ENCODE measurements around the gene GAS2L2.

DNA sequence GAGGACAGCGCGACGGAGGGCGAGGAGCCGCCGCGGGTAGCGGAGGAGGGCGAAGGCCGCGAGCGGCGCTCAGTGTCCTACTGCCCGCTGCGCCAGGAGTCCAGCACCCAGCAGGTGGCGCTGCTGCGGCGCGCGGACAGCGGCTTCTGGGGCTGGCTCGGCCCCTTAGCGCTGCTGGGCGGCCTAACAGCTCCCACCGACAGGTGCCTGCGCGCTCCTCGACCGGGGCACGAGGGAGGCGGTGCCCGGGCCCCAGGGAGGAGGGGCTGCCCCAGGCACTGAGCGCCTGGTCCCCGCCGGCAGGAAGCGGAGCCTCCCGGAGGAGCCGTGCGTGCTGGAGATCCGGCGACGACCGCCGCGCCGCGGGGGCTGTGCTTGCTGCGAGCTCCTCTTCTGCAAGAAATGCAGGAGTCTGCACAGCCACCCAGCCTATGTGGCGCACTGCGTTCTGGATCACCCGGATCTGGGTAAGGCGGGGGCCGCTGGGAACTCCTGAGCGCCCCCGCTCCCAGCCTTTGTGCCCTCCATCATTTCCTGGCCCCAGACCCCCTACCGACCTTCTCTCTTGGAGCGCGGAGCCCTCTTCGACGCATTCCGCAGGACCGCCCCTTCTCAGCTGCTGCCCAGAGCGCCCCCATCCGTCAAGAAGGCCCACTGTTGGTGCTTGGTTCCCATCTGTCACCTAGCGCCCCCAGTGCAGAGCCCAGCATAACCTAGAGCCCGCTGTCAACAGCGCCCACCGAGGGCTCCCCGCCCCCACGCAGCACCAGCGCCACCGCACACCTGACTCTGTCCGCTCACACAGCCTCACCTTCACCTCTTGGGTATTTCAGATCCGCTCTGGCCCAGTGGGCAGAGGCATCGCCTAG lies 11.3 kb upstream of the GAS2L2 start:
- TF ChIP-seq ARNTL (CRISPR knock-in tag; IDR thresholded peaks at IDR 0.05; ENCODE audit: borderline replicate concordance, low read depth) (no peak), TOX (CRISPR knock-in tag; IDR thresholded peaks at IDR 0.05; ENCODE audit: borderline replicate concordance) (no peak), TSHZ2 (CRISPR knock-in tag; IDR thresholded peaks at IDR 0.05) (no peak), ZFP30 (CRISPR knock-in tag; IDR thresholded peaks at IDR 0.05) (no peak), BACH2 (CRISPR knock-in tag; IDR thresholded peaks at IDR 0.05; ENCODE audit: borderline replicate concordance) (no peak), RARB (CRISPR knock-in tag; IDR thresholded peaks at IDR 0.05) (no peak), ISL1 (CRISPR knock-in tag; IDR thresholded peaks at IDR 0.05) (no peak), ZC3H10 (CRISPR knock-in tag; IDR thresholded peaks at IDR 0.05) (no peak)
- TF ChIP-seq, protein P1, sequence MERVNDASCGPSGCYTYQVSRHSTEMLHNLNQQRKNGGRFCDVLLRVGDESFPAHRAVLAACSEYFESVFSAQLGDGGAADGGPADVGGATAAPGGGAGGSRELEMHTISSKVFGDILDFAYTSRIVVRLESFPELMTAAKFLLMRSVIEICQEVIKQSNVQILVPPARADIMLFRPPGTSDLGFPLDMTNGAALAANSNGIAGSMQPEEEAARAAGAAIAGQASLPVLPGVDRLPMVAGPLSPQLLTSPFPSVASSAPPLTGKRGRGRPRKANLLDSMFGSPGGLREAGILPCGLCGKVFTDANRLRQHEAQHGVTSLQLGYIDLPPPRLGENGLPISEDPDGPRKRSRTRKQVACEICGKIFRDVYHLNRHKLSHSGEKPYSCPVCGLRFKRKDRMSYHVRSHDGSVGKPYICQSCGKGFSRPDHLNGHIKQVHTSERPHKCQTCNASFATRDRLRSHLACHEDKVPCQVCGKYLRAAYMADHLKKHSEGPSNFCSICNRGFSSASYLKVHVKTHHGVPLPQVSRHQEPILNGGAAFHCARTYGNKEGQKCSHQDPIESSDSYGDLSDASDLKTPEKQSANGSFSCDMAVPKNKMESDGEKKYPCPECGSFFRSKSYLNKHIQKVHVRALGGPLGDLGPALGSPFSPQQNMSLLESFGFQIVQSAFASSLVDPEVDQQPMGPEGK (CRISPR knock-in tag; IDR thresholded peaks at IDR 0.05; ENCODE audit: borderline replicate concordance): no peak
- TF ChIP-seq, protein P2, sequence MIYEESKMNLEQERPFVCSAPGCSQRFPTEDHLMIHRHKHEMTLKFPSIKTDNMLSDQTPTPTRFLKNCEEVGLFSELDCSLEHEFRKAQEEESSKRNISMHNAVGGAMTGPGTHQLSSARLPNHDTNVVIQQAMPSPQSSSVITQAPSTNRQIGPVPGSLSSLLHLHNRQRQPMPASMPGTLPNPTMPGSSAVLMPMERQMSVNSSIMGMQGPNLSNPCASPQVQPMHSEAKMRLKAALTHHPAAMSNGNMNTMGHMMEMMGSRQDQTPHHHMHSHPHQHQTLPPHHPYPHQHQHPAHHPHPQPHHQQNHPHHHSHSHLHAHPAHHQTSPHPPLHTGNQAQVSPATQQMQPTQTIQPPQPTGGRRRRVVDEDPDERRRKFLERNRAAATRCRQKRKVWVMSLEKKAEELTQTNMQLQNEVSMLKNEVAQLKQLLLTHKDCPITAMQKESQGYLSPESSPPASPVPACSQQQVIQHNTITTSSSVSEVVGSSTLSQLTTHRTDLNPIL (CRISPR knock-in tag; IDR thresholded peaks at IDR 0.05; ENCODE audit: low read depth): no peak
